Measurements from ENCODE around the gene DISC1. TPM values are rescaled to one million over a fixed set of nuclear protein-coding genes. Genes with fewer than 3 reads are reported as not detected.

DISC1 gene
- polyA plus RNA-seq, 1 of the 3 experiments (the other 2 are of a cell fraction) = 1.7 TPM

DNA sequence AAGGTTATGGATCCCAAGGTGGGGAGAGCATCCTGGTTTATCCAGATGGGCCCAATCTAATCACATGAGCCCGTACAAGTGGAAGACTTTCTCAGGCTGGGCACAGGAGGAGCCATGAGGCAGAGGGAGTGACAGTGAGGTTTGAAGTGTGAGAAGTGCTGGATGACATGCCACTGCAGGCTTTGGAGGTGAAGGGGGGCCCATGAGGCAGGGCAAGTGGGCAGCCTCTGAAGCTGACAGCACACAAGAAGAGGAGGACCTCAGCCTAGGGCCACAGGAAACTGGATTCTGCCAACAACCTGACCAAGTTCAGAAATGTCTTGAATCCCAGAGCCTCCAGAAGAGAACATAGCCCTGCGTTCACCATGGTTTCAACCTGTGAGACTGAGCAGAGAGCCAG, 311.6 kb downstream of the DISC1 start:
- 100% methylated on average over 2 of the region's 2 CpGs for WGBS (ENCODE audit: low lambda C conversion rate)
- TF ChIP-seq, protein P1, sequence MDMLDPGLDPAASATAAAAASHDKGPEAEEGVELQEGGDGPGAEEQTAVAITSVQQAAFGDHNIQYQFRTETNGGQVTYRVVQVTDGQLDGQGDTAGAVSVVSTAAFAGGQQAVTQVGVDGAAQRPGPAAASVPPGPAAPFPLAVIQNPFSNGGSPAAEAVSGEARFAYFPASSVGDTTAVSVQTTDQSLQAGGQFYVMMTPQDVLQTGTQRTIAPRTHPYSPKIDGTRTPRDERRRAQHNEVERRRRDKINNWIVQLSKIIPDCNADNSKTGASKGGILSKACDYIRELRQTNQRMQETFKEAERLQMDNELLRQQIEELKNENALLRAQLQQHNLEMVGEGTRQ (IDR thresholded peaks at IDR 0.05; ENCODE audit: borderline replicate concordance, low read depth, low read length) = no peak
- no peak for TF ChIP-seq POLR2AphosphoS5 (IDR thresholded peaks at IDR 0.05; ENCODE audit: low read depth, low read length)
- TF ChIP-seq, protein P2, sequence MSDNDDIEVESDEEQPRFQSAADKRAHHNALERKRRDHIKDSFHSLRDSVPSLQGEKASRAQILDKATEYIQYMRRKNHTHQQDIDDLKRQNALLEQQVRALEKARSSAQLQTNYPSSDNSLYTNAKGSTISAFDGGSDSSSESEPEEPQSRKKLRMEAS (IDR thresholded peaks at IDR 0.05; ENCODE audit: low read depth) = no peak
- no peak for TF ChIP-seq YY1 (IDR thresholded peaks at IDR 0.05; ENCODE audit: low read depth)
- TF ChIP-seq, protein P3, sequence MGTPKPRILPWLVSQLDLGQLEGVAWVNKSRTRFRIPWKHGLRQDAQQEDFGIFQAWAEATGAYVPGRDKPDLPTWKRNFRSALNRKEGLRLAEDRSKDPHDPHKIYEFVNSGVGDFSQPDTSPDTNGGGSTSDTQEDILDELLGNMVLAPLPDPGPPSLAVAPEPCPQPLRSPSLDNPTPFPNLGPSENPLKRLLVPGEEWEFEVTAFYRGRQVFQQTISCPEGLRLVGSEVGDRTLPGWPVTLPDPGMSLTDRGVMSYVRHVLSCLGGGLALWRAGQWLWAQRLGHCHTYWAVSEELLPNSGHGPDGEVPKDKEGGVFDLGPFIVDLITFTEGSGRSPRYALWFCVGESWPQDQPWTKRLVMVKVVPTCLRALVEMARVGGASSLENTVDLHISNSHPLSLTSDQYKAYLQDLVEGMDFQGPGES (IDR thresholded peaks at IDR 0.05; ENCODE audit: low read depth, low read length) = no peak
- no peak for TF ChIP-seq MXI1 (IDR thresholded peaks at IDR 0.05; ENCODE audit: low read depth, low read length)
- TF ChIP-seq RAD21 (IDR thresholded peaks at IDR 0.05; ENCODE audit: low read length) = no peak
- no peak for TF ChIP-seq GABPA (IDR thresholded peaks at IDR 0.05; ENCODE audit: low read depth)
- TF ChIP-seq, protein P4, sequence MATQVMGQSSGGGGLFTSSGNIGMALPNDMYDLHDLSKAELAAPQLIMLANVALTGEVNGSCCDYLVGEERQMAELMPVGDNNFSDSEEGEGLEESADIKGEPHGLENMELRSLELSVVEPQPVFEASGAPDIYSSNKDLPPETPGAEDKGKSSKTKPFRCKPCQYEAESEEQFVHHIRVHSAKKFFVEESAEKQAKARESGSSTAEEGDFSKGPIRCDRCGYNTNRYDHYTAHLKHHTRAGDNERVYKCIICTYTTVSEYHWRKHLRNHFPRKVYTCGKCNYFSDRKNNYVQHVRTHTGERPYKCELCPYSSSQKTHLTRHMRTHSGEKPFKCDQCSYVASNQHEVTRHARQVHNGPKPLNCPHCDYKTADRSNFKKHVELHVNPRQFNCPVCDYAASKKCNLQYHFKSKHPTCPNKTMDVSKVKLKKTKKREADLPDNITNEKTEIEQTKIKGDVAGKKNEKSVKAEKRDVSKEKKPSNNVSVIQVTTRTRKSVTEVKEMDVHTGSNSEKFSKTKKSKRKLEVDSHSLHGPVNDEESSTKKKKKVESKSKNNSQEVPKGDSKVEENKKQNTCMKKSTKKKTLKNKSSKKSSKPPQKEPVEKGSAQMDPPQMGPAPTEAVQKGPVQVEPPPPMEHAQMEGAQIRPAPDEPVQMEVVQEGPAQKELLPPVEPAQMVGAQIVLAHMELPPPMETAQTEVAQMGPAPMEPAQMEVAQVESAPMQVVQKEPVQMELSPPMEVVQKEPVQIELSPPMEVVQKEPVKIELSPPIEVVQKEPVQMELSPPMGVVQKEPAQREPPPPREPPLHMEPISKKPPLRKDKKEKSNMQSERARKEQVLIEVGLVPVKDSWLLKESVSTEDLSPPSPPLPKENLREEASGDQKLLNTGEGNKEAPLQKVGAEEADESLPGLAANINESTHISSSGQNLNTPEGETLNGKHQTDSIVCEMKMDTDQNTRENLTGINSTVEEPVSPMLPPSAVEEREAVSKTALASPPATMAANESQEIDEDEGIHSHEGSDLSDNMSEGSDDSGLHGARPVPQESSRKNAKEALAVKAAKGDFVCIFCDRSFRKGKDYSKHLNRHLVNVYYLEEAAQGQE (IDR thresholded peaks at IDR 0.05; ENCODE audit: low read depth, low read length) = no peak
- TF ChIP-seq, protein P5, sequence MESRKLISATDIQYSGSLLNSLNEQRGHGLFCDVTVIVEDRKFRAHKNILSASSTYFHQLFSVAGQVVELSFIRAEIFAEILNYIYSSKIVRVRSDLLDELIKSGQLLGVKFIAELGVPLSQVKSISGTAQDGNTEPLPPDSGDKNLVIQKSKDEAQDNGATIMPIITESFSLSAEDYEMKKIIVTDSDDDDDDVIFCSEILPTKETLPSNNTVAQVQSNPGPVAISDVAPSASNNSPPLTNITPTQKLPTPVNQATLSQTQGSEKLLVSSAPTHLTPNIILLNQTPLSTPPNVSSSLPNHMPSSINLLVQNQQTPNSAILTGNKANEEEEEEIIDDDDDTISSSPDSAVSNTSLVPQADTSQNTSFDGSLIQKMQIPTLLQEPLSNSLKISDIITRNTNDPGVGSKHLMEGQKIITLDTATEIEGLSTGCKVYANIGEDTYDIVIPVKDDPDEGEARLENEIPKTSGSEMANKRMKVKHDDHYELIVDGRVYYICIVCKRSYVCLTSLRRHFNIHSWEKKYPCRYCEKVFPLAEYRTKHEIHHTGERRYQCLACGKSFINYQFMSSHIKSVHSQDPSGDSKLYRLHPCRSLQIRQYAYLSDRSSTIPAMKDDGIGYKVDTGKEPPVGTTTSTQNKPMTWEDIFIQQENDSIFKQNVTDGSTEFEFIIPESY (IDR thresholded peaks at IDR 0.05; ENCODE audit: borderline replicate concordance, low read depth) = no peak
- no peak for TF ChIP-seq FOXM1 (IDR thresholded peaks at IDR 0.05; ENCODE audit: low read depth)
- TF ChIP-seq RFX5 (IDR thresholded peaks at IDR 0.05; ENCODE audit: low read length) = no peak
- no peak for TF ChIP-seq MEF2A (IDR thresholded peaks at IDR 0.05; ENCODE audit: borderline replicate concordance, low read depth)
- no peak for TF ChIP-seq ELF1 (IDR thresholded peaks at IDR 0.05)
- no peak for TF ChIP-seq RXRA (IDR thresholded peaks at IDR 0.05; ENCODE audit: borderline replicate concordance, low read depth)
- TF ChIP-seq, protein P6, sequence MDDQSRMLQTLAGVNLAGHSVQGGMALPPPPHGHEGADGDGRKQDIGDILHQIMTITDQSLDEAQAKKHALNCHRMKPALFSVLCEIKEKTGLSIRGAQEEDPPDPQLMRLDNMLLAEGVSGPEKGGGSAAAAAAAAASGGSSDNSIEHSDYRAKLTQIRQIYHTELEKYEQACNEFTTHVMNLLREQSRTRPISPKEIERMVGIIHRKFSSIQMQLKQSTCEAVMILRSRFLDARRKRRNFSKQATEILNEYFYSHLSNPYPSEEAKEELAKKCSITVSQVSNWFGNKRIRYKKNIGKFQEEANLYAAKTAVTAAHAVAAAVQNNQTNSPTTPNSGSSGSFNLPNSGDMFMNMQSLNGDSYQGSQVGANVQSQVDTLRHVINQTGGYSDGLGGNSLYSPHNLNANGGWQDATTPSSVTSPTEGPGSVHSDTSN (IDR thresholded peaks at IDR 0.05) = no peak
- TF ChIP-seq EZH2phosphoT487 (IDR thresholded peaks at IDR 0.05; ENCODE audit: borderline replicate concordance, low read depth) = no peak
- no peak for TF ChIP-seq NRF1 (IDR thresholded peaks at IDR 0.05; ENCODE audit: low read depth, low read length)
- no peak for TF ChIP-seq FOXJ3 (CRISPR knock-in tag; IDR thresholded peaks at IDR 0.05)

More for the DNA sequence above, 311.6 kb downstream of the DISC1 start:
- no peak overlapping the region for H3K4me2 ChIP-seq
- H3K27me3 ChIP-seq (ENCODE audit: insufficient read depth) = no peaks in the 10 kb centered on the region
- H3F3A ChIP-seq (replicated peaks; ENCODE audit: insufficient read depth) = no peaks in the 10 kb centered on the region
- CTCF ChIA-PET = interaction anchor here (0.7 to 1.4 kb wide), 2 partner anchors 72 to 1085 kb away, joined by 3 to 4 read pairs; no protein-coding TSS in a partner anchor
- no peaks in the 10 kb centered on the region for H3K9me3 ChIP-seq
- POLR2A ChIA-PET = no interaction called here
- peaks cover 0 to 49% of the 10 kb centered on the region in 2 experiments; a peak in 3 of 4 replicates for H3K4me1 ChIP-seq (ENCODE audit: control insufficient read depth in 1 of 2, insufficient read depth in 2 of 2, low read depth in 1 of 2, low read length in 1 of 2)
- no peak overlapping the region for H3K27ac ChIP-seq (ENCODE audit: low read depth in 2 of 2, low read length in 1 of 2)
- H2AFZ ChIP-seq (ENCODE audit: low read depth) = no peak overlapping the region
- no peaks in the 10 kb centered on the region for H3K79me2 ChIP-seq (ENCODE audit: insufficient read depth)
- no peaks in the 10 kb centered on the region for H3K9me2 ChIP-seq
- no peak overlapping the region for H3K4me3 ChIP-seq (ENCODE audit: low read depth in 2 of 2, low read length in 1 of 2)
- H3K36me3 ChIP-seq (replicated peaks in 1 of 2; ENCODE audit: control insufficient read depth in 1 of 2, insufficient read depth in 2 of 2, low read length in 1 of 2) = no peaks in the 10 kb centered on the region
- DNase-seq = no peak
- no peaks in the 10 kb centered on the region for H4K20me1 ChIP-seq (ENCODE audit: insufficient read depth)
- no peak overlapping the region for H3K9ac ChIP-seq

All from SK-N-SH (cell line).